NT2/D1 (cell line): ENCODE data around the gene PPOX.

Source experiments
- YY1 ChIP-seq: IDR thresholded peaks from 2 replicates; pipeline ENCODE4 v1.6.1; 2011; ENCODE audit not compliant: insufficient read length, insufficient read depth
- ZNF274 ChIP-seq: IDR thresholded peaks from 2 replicates; pipeline ENCODE4 v1.6.1; 2011; ENCODE audit warnings: mild to moderate bottlenecking, low read depth, low read length

GRCh38 chr1:161158316-161159010, 7.8 kb upstream of the PPOX start:
- no peak for TF ChIP-seq YY1
- no peak for TF ChIP-seq ZNF274
